Pancreas (tissue), 10 donors: Measurements from ENCODE around the gene CDHR2. TPM values are rescaled to one million over a fixed set of nuclear protein-coding genes. Genes with fewer than 3 reads are reported as not detected.
A peak's percentile ranks its signal among the peaks of the same experiment; 100 is the strongest.

ENCODE experiments used
- ATAC-seq, 4 donors: fragments of 200-7000 bp; cut with Tn5 transposase; one replicate each; pipeline versions ENCODE4 v1.8.0 to v1.9.1; 2020; ENCODE audit warnings: mild to moderate bottlenecking in 4 of 4, moderate library complexity in 4 of 4
- DNase-seq, 6 donors: peaks; one replicate each; pipeline ENCODE4 v3.0.0-alpha.2; 2020
- FAIRE-seq: peaks from 2 replicates; lab custom pipeline; 2012; peaks lifted over from hg19 to GRCh38; lab: Jason Lieb, UNC
- H3K27ac ChIP-seq, 4 donors: fragments of 200-600 bp; sonication (generic); 1 replicate in 3 of 4; 2 replicates in 1 of 4; pipeline versions ENCODE4 v1.5.0 to v1.8.0; 2020
- H3K27me3 ChIP-seq, 4 donors: fragments of 200-600 bp; one replicate each; pipeline ENCODE4 v1.8.0; 2021
- H3K36me3 ChIP-seq, 3 donors: fragments of 200-600 bp; sonication (generic) in 1 of 3; one replicate each; pipeline versions ENCODE4 v1.5.0 to v1.8.0; 2020 to 2021
- H3K4me1 ChIP-seq, 3 donors: fragments of 200-600 bp; one replicate each; pipeline ENCODE4 v1.8.0; 2021
- H3K4me3 ChIP-seq, 4 donors: fragments of 200-600 bp; sonication (generic) in 2 of 4; one replicate each; pipeline versions ENCODE4 v1.5.0 to v1.8.0; 2020 to 2021
- H3K9me3 ChIP-seq, 4 donors: fragments of 200-600 bp; one replicate each; pipeline ENCODE4 v1.8.0; 2021
- CTCF ChIP-seq, 4 donors: fragments of 200-600 bp; sonication (generic) in 3 of 4; IDR thresholded peaks; one replicate each; pipeline versions ENCODE4 v1.5.0 to v1.8.0; 2021; ENCODE audit warnings: antibody characterized with exemption in 4 of 4
- WGBS, 2 donors: extraction: QIAGEN DNeasy Blood & Tissue Kit; methylation state at CpG; one replicate each; pipeline ENCODE4 v1.1.7; 2013; 5-methylcytosine and 5-hydroxymethylcytosine counted together
- intact Hi-C, 3 donors: fragments of 100-400 bp; cut with DNase I; formaldehyde crosslinking; loops; one replicate each; pipeline versions ENCODE4 v1.11.1 to v1.14.2; 2022
- polyA plus RNA-seq, 2 donors: library from polyadenylated mRNA; stranded (reverse); fragments of 200-250 nt; gene quantifications; one replicate each; pipeline ENCODE4 v1.2.3, GENCODE V29; 2013
- total RNA-seq, 6 donors: library from RNA; stranded (reverse); fragmentation: NEBNext Ultra II Directional in 4 of 6; extraction: Animal tissue kit (Norgen Biotek cat#: 25700) in 4 of 6; gene quantifications; one replicate each; pipeline versions ENCODE4 v1.2.1 to v1.2.4, GENCODE V29; 2021 to 2023
- donor health status: healthy with polysubstance abuse.
- donor health status: DM: no; HTN: no; CAD: no; lungs with moderate emphysema.
- donor health status: DM: no; HTN: no; CAD: no.
- donor health status: control.
- donor health status: control.
- donor health status: Bipolar disorder and iron deficiency.
- donor health status: DM: yes; HTN: yes; CAD: no.
- donor health status: DM: no; HTN: no; CAD: no.
- donor health status: DM: no; HTN: no; CAD: no.
- donor health status: DM: yes; HTN: yes; CAD: no.

CDHR2 gene
- total and polyA plus RNA-seq, 8 donors = 0.19 to 1.1 (median 0.26) TPM; not detected in 1

DNA sequence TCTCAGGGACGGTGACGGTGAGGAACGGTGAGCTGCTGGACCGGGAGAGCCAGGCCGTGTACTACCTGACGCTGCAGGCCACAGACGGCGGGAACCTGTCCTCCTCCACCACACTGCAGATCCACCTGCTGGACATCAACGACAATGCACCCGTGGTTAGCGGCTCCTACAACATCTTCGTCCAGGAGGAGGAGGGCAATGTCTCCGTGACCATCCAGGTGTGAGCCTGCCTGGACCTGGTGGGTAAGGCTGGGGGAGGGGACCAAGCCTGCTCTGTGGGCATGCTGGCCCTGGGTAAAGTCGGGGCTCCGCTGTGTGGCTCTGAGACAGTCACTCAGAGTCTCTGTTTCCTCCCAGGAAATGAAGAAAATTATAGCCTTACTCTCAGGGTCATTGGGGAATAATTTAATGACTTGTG, 29.3 kb downstream of the CDHR2 start:
- H3K9me3 ChIP-seq = no peaks in the 10 kb centered on the region
- H3K36me3 ChIP-seq = no peaks in the 10 kb centered on the region
- FAIRE-seq = no peak
- H3K4me1 ChIP-seq = no peaks in the 10 kb centered on the region
- no peaks in the 10 kb centered on the region for H3K27me3 ChIP-seq
- peak; percentile 63 to 89 (median 77) for DNase-seq
- no peak overlapping the region for H3K27ac ChIP-seq
- WGBS, 2 donors = 9 to 10% methylated on average over 15 of the region's 15 CpGs
- intact Hi-C loops = loop anchor here in 1 of 3 donors (10.0 kb wide), 1 partner anchor 164 kb away; the partner anchor contains the start of gene CLTB
- ATAC-seq = peak; percentile 84 to 96 (median 93)
- TF ChIP-seq CTCF (IDR thresholded peaks at IDR 0.05) = peak; percentile 32 to 59 (median 54)
- H3K4me3 ChIP-seq = no peak overlapping the region

DNA sequence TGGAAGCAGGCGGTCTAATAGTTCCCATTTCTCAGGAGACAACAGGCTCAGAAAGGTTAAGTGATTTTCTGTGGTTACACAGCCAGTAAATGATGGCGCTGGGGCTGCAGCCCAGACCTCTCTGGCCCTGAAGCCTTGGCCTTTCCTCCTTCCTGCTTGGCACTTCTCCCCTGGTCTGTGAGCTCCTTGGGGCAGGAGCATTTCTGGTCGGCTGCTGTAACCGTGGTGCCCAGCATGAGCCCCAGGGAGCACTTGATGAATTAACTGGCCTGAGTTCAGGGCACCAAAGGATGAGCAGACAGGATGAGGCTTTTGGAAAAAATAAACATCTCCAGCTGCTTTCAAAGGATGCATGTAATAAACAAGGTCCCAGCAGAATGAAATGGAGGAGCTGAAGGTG, 30.2 kb downstream of the CDHR2 start:
- no peak for FAIRE-seq
- Histone ChIP-seq H3K27ac (no peak overlapping the region), H3K4me1 (no peaks in the 10 kb centered on the region), H3K27me3 (no peaks in the 10 kb centered on the region), H3K4me3 (no peak overlapping the region), H3K9me3 (no peaks in the 10 kb centered on the region), H3K36me3 (no peaks in the 10 kb centered on the region)
- no peak for TF ChIP-seq CTCF (IDR thresholded peaks at IDR 0.05)
- 61 to 70% methylated on average over 4 of the region's 4 CpGs for WGBS, 2 donors
- intact Hi-C loops = loop anchor here in 1 of 3 donors (10.0 kb wide), 1 partner anchor 165 kb away; the partner anchor contains the start of gene CLTB
- DNase-seq = no peak
- no peak for ATAC-seq

GRCh38 chr5:176581361-176581760, 32.2 kb downstream of the CDHR2 start:
- FAIRE-seq = no peak
- WGBS, 2 donors = 78 to 84% methylated on average over 12 of the region's 12 CpGs

DNA sequence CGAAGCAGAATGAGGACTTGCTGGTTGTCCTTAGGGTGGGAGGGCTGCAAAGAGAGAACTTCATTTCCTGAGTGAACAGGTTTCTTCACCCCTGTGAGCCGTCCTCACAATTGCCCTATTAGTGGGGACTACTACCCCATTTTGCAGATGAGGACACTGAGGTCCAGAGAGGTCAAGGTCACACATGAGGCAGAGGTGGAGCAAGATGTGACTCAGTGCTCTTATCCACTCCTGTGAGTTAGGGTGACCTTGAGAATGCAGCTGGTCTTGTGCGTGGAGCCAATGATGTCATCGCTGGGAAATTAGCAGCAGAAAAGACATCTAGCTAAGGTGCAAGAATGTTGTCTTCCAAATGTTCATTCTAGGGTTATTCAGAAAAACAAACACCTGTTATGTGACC, 33.9 kb downstream of the CDHR2 start:
- Histone ChIP-seq H3K27ac (no peak overlapping the region), H3K36me3 (no peaks in the 10 kb centered on the region), H3K4me1 (no peaks in the 10 kb centered on the region), H3K4me3 (no peak overlapping the region), H3K9me3 (no peaks in the 10 kb centered on the region), H3K27me3 (no peaks in the 10 kb centered on the region)
- FAIRE-seq (no peak), ATAC-seq (no peak), DNase-seq (no peak)
- intact Hi-C loops = no loop called here
- WGBS, 2 donors = 70 to 71% methylated on average over 4 of the region's 4 CpGs
- no peak for TF ChIP-seq CTCF (IDR thresholded peaks at IDR 0.05)

More at GRCh38 chr5:176581361-176581760, 32.2 kb downstream of the CDHR2 start:
- Histone ChIP-seq H3K4me3 (no peak overlapping the region), H3K36me3 (no peaks in the 10 kb centered on the region), H3K9me3 (no peaks in the 10 kb centered on the region), H3K27ac (no peak overlapping the region), H3K27me3 (no peaks in the 10 kb centered on the region), H3K4me1 (no peaks in the 10 kb centered on the region)
- ATAC-seq (no peak), DNase-seq (no peak)
- TF ChIP-seq CTCF (IDR thresholded peaks at IDR 0.05) = no peak
- intact Hi-C loops = no loop called here

DNA sequence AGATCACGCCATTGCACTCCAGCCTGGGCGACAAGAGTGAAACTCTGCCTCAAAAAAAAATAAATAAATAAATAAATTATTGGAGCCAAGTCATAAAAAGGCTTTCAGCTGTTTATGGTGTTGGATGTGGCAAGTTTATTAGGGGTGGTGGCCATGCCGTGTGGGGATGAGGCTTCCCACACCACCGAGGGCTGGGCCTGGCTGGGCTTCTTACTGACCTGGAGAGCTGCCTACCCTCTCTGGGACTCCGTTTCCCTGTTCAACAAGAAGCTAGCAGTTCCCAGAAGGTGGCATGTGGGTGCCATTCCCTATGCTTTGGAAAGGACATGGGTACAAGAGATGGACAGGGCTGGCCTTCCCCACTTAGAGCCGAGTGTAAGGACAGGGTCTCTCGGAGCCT, 38.3 kb downstream of the CDHR2 start:
- DNase-seq (no peak), FAIRE-seq (no peak), ATAC-seq (no peak)
- TF ChIP-seq CTCF (IDR thresholded peaks at IDR 0.05) = no peak
- WGBS, 2 donors = 80 to 92% methylated on average over 7 of the region's 7 CpGs
- H3K9me3 ChIP-seq = no peaks in the 10 kb centered on the region
- H3K27ac ChIP-seq = no peak overlapping the region
- H3K36me3 ChIP-seq = no peaks in the 10 kb centered on the region
- intact Hi-C loops = no loop called here
- H3K27me3 ChIP-seq = no peaks in the 10 kb centered on the region
- H3K4me1 ChIP-seq = no peaks in the 10 kb centered on the region
- no peak overlapping the region for H3K4me3 ChIP-seq
